Activated CD4-positive, alpha-beta T cell treated with anti-CD3 and anti-CD28 coated beads, Interleukin-2, amount 10 ng/mL, durations not matched to agents 24 days and 14 days (primary cell): ENCODE results near the gene WDR27. TPM values are rescaled to one million over a fixed set of nuclear protein-coding genes. Genes with fewer than 3 reads are reported as not detected.

Experiments used
- DNase-seq: peaks from one replicate; pipeline ENCODE4 v3.0.0; 2022
- H3K27ac Mint-ChIP-seq: one replicate; pipeline ENCODE4 v1.8.0; 2022; ENCODE audit warnings: mild to moderate bottlenecking, mixed read lengths
- H3K27me3 Mint-ChIP-seq: one replicate; pipeline ENCODE4 v1.8.0; 2022; ENCODE audit warnings: mixed read lengths
- H3K36me3 Mint-ChIP-seq: one replicate; pipeline ENCODE4 v1.8.0; 2022; ENCODE audit warnings: low read depth, mild to moderate bottlenecking, mixed read lengths
- H3K4me1 Mint-ChIP-seq: one replicate; pipeline ENCODE4 v1.8.0; 2021; ENCODE audit warnings: mixed read lengths
- H3K4me3 Mint-ChIP-seq: one replicate; pipeline ENCODE4 v1.8.0; 2022; ENCODE audit warnings: mild to moderate bottlenecking, moderate library complexity, mixed read lengths
- H3K9me3 Mint-ChIP-seq: one replicate; pipeline ENCODE4 v1.8.0; 2021; ENCODE audit warnings: mixed read lengths
- intact Hi-C: fragments of 100-400 bp; cut with micrococcal nuclease; formaldehyde crosslinking; loops from one replicate; pipeline ENCODE4 v1.15.1; 2023
- total RNA-seq: library from RNA; stranded (reverse); gene quantifications from 2 replicates; pipeline ENCODE4 v1.2.3, GENCODE V29; 2022

Gene WDR27
- total RNA-seq, 1 donor from 2014 or later: 33.3 TPM

- Mint-ChIP-seq H3K27ac (no peak overlapping the region), H3K9me3 (peaks cover 10% of the 10 kb centered on the region), H3K27me3 (no peaks in the 10 kb centered on the region), H3K4me3 (no peak overlapping the region), H3K4me1 (peaks cover 2% of the 10 kb centered on the region), H3K36me3 (peaks cover 9% of the 10 kb centered on the region)
- intact Hi-C loops: no loop called here
- no peak for DNase-seq
Measured at GRCh38 chr6:169695131-169695530, 6.7 kb downstream of the WDR27 start.

- no peak for DNase-seq
- Mint-ChIP-seq H3K4me3 (no peak overlapping the region), H3K27me3 (no peaks in the 10 kb centered on the region), H3K9me3 (peaks cover 11% of the 10 kb centered on the region), H3K36me3 (peaks cover 16% of the 10 kb centered on the region), H3K4me1 (no peaks in the 10 kb centered on the region), H3K27ac (no peak overlapping the region)
- intact Hi-C loops: no loop called here
Measured at GRCh38 chr6:169692516-169692915, 9.3 kb downstream of the WDR27 start.

GRCh38 chr6:169691260-169691659 lies 10.6 kb downstream of the WDR27 start:
- no peak for DNase-seq
- Mint-ChIP-seq H3K27me3 (no peaks in the 10 kb centered on the region), H3K4me1 (no peaks in the 10 kb centered on the region), H3K9me3 (peaks cover 15% of the 10 kb centered on the region), H3K36me3 (peaks cover 24% of the 10 kb centered on the region), H3K27ac (no peak overlapping the region), H3K4me3 (no peak overlapping the region)
- intact Hi-C loops: no loop called here

GRCh38 chr6:169689287-169689686 lies 12.5 kb downstream of the WDR27 start:
- peak; percentile 44 for DNase-seq
- Mint-ChIP-seq H3K27me3 (no peaks in the 10 kb centered on the region), H3K36me3 (peaks cover 34% of the 10 kb centered on the region), H3K27ac (no peak overlapping the region), H3K9me3 (peaks cover 20% of the 10 kb centered on the region), H3K4me3 (no peak overlapping the region), H3K4me1 (no peaks in the 10 kb centered on the region)
- intact Hi-C loops: no loop called here

- Mint-ChIP-seq H3K36me3 (peaks cover 38% of the 10 kb centered on the region), H3K27me3 (no peaks in the 10 kb centered on the region), H3K4me1 (no peaks in the 10 kb centered on the region), H3K27ac (no peak overlapping the region), H3K4me3 (no peak overlapping the region), H3K9me3 (peaks cover 20% of the 10 kb centered on the region)
- DNase-seq: no peak
- intact Hi-C loops: no loop called here
Measured at GRCh38 chr6:169685860-169686259, 16.0 kb downstream of the WDR27 start.

GRCh38 chr6:169684056-169684455 lies 17.8 kb downstream of the WDR27 start:
- no peak overlapping the region for H3K4me3 Mint-ChIP-seq
- no peaks in the 10 kb centered on the region for H3K27me3 Mint-ChIP-seq
- DNase-seq: no peak
- no peak overlapping the region for H3K27ac Mint-ChIP-seq
- intact Hi-C loops: no loop called here
- H3K36me3 Mint-ChIP-seq: peaks cover 46% of the 10 kb centered on the region
- no peaks in the 10 kb centered on the region for H3K4me1 Mint-ChIP-seq
- H3K9me3 Mint-ChIP-seq: peaks cover 19% of the 10 kb centered on the region

- no peak overlapping the region for H3K27ac Mint-ChIP-seq
- H3K4me3 Mint-ChIP-seq: no peak overlapping the region
- H3K27me3 Mint-ChIP-seq: no peaks in the 10 kb centered on the region
- H3K36me3 Mint-ChIP-seq: peaks cover 16% of the 10 kb centered on the region
- H3K9me3 Mint-ChIP-seq: peaks cover 4% of the 10 kb centered on the region
- no peaks in the 10 kb centered on the region for H3K4me1 Mint-ChIP-seq
- no peak for DNase-seq
- intact Hi-C loops: no loop called here
Measured at GRCh38 chr6:169678342-169678741, 23.5 kb downstream of the WDR27 start.

- no peaks in the 10 kb centered on the region for H3K4me1 Mint-ChIP-seq
- H3K9me3 Mint-ChIP-seq: peaks cover 4% of the 10 kb centered on the region
- H3K27ac Mint-ChIP-seq: no peak overlapping the region
- DNase-seq: no peak
- intact Hi-C loops: no loop called here
- no peaks in the 10 kb centered on the region for H3K27me3 Mint-ChIP-seq
- H3K36me3 Mint-ChIP-seq: peaks cover 14% of the 10 kb centered on the region
- H3K4me3 Mint-ChIP-seq: no peak overlapping the region
Measured at GRCh38 chr6:169677096-169677495, 24.7 kb downstream of the WDR27 start.

GRCh38 chr6:169675011-169675410 lies 26.8 kb downstream of the WDR27 start:
- intact Hi-C loops: no loop called here
- H3K36me3 Mint-ChIP-seq: peaks cover 6% of the 10 kb centered on the region
- peaks cover under 1% of the 10 kb centered on the region for H3K4me1 Mint-ChIP-seq
- H3K27me3 Mint-ChIP-seq: no peaks in the 10 kb centered on the region
- DNase-seq: no peak
- no peak overlapping the region for H3K27ac Mint-ChIP-seq
- H3K9me3 Mint-ChIP-seq: no peaks in the 10 kb centered on the region
- no peak overlapping the region for H3K4me3 Mint-ChIP-seq

GRCh38 chr6:169671563-169671962 lies 30.3 kb downstream of the WDR27 start:
- peaks cover 6% of the 10 kb centered on the region for H3K4me1 Mint-ChIP-seq
- H3K36me3 Mint-ChIP-seq: peaks cover 4% of the 10 kb centered on the region
- no peak overlapping the region for H3K4me3 Mint-ChIP-seq
- DNase-seq: no peak
- intact Hi-C loops: no loop called here
- no peaks in the 10 kb centered on the region for H3K27me3 Mint-ChIP-seq
- no peak overlapping the region for H3K27ac Mint-ChIP-seq
- H3K9me3 Mint-ChIP-seq: no peaks in the 10 kb centered on the region

- no peaks in the 10 kb centered on the region for H3K9me3 Mint-ChIP-seq
Measured at GRCh38 chr6:169669889-169670288, 31.9 kb downstream of the WDR27 start.

GRCh38 chr6:169669147-169669546 lies 32.7 kb downstream of the WDR27 start:
- Mint-ChIP-seq H3K9me3 (no peaks in the 10 kb centered on the region), H3K27me3 (no peaks in the 10 kb centered on the region)

More at GRCh38 chr6:169669889-169670288, 31.9 kb downstream of the WDR27 start:
- Mint-ChIP-seq H3K4me3 (no peak overlapping the region), H3K27ac (no peak overlapping the region), H3K36me3 (peaks cover 2% of the 10 kb centered on the region), H3K27me3 (no peaks in the 10 kb centered on the region), H3K4me1 (peaks cover 6% of the 10 kb centered on the region)
- intact Hi-C loops: no loop called here
- DNase-seq: no peak

GRCh38 chr6:169668203-169668847 lies 33.5 kb downstream of the WDR27 start:
- no peak for DNase-seq
- Mint-ChIP-seq H3K27me3 (no peaks in the 10 kb centered on the region), H3K9me3 (no peaks in the 10 kb centered on the region), H3K4me1 (peaks cover 6% of the 10 kb centered on the region), H3K4me3 (no peak overlapping the region), H3K27ac (no peak overlapping the region), H3K36me3 (peaks cover 6% of the 10 kb centered on the region)
- intact Hi-C loops: no loop called here

More at GRCh38 chr6:169669147-169669546, 32.7 kb downstream of the WDR27 start:
- H3K4me3 Mint-ChIP-seq: no peak overlapping the region
- peaks cover 2% of the 10 kb centered on the region for H3K36me3 Mint-ChIP-seq
- no peak overlapping the region for H3K27ac Mint-ChIP-seq
- DNase-seq: peak; percentile 47
- H3K4me1 Mint-ChIP-seq: peaks cover 6% of the 10 kb centered on the region
- intact Hi-C loops: no loop called here

GRCh38 chr6:169667716-169668115 lies 34.1 kb downstream of the WDR27 start:
- no peaks in the 10 kb centered on the region for H3K9me3 Mint-ChIP-seq
- DNase-seq: no peak
- no peak overlapping the region for H3K27ac Mint-ChIP-seq
- intact Hi-C loops: no loop called here
- no peak overlapping the region for H3K4me3 Mint-ChIP-seq
- H3K36me3 Mint-ChIP-seq: peaks cover 6% of the 10 kb centered on the region
- peaks cover 6% of the 10 kb centered on the region for H3K4me1 Mint-ChIP-seq
- H3K27me3 Mint-ChIP-seq: no peaks in the 10 kb centered on the region

GRCh38 chr6:169666441-169666840 lies 35.4 kb downstream of the WDR27 start:
- Mint-ChIP-seq H3K9me3 (no peaks in the 10 kb centered on the region), H3K4me3 (no peak overlapping the region), H3K36me3 (peaks cover 6% of the 10 kb centered on the region), H3K27ac (no peak overlapping the region), H3K4me1 (peaks cover 6% of the 10 kb centered on the region), H3K27me3 (no peaks in the 10 kb centered on the region)
- intact Hi-C loops: no loop called here
- no peak for DNase-seq
